ENCODE measurements around the gene RAX. TPM values are rescaled to one million over a fixed set of nuclear protein-coding genes. Genes with fewer than 3 reads are reported as not detected.

The RAX gene
- total RNA-seq, 1 experiment from 2014 or later = not detected

DNA sequence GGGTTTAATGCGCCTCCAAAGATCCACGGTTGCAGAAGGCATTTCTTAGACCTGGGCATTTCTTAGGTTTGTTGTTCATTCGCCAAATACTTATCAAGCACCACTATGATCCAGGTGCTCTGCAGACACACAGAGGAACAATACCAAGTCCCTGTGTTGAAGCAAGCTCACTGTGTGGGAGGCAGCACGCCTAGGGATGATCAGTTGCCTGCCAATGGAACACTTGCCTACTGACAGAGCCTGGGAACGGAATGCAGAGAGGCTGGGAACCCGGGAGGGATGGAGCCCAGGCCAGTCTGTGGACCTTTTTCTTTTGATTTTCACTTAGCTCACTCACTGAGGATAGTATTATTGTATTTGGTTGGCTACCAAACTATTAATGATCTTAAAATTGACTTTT is 55.2 kb downstream of the RAX start:
- intact Hi-C loops (cut with micrococcal nuclease; ENCODE audit: unreplicated experiment) = no loop called here
- CTCF ChIA-PET = no interaction called here
- DNase-seq (ENCODE audit: low read depth, low spot score) (no peak), ATAC-seq (no peak)
- BruUV-seq (replicated peaks) = no TSS peak
- no peaks in the 10 kb centered on the region for H3K36me3 ChIP-seq (ENCODE audit: control insufficient read depth, insufficient read depth, low read length)
- H3K4me3 ChIP-seq (ENCODE audit: low read depth in 2 of 2, low read length in 2 of 2) = no peak overlapping the region
- TF ChIP-seq TCF7L2 (IDR thresholded peaks at IDR 0.05; ENCODE audit: low read depth, low read length) = no peak
- TF ChIP-seq, protein P1, sequence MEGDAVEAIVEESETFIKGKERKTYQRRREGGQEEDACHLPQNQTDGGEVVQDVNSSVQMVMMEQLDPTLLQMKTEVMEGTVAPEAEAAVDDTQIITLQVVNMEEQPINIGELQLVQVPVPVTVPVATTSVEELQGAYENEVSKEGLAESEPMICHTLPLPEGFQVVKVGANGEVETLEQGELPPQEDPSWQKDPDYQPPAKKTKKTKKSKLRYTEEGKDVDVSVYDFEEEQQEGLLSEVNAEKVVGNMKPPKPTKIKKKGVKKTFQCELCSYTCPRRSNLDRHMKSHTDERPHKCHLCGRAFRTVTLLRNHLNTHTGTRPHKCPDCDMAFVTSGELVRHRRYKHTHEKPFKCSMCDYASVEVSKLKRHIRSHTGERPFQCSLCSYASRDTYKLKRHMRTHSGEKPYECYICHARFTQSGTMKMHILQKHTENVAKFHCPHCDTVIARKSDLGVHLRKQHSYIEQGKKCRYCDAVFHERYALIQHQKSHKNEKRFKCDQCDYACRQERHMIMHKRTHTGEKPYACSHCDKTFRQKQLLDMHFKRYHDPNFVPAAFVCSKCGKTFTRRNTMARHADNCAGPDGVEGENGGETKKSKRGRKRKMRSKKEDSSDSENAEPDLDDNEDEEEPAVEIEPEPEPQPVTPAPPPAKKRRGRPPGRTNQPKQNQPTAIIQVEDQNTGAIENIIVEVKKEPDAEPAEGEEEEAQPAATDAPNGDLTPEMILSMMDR (IDR thresholded peaks at IDR 0.05) = no peak
- TF ChIP-seq, protein P2, sequence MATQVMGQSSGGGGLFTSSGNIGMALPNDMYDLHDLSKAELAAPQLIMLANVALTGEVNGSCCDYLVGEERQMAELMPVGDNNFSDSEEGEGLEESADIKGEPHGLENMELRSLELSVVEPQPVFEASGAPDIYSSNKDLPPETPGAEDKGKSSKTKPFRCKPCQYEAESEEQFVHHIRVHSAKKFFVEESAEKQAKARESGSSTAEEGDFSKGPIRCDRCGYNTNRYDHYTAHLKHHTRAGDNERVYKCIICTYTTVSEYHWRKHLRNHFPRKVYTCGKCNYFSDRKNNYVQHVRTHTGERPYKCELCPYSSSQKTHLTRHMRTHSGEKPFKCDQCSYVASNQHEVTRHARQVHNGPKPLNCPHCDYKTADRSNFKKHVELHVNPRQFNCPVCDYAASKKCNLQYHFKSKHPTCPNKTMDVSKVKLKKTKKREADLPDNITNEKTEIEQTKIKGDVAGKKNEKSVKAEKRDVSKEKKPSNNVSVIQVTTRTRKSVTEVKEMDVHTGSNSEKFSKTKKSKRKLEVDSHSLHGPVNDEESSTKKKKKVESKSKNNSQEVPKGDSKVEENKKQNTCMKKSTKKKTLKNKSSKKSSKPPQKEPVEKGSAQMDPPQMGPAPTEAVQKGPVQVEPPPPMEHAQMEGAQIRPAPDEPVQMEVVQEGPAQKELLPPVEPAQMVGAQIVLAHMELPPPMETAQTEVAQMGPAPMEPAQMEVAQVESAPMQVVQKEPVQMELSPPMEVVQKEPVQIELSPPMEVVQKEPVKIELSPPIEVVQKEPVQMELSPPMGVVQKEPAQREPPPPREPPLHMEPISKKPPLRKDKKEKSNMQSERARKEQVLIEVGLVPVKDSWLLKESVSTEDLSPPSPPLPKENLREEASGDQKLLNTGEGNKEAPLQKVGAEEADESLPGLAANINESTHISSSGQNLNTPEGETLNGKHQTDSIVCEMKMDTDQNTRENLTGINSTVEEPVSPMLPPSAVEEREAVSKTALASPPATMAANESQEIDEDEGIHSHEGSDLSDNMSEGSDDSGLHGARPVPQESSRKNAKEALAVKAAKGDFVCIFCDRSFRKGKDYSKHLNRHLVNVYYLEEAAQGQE (IDR thresholded peaks at IDR 0.05; ENCODE audit: insufficient read depth in 1 of 2, low read depth in 2 of 2, low read length in 1 of 2) = no peak
- TF ChIP-seq SIN3A (IDR thresholded peaks at IDR 0.05; ENCODE audit: borderline replicate concordance, insufficient read depth, low read depth, low read length) = no peak
- no peak for TF ChIP-seq POLR2AphosphoS5 (IDR thresholded peaks at IDR 0.05; ENCODE audit: low read depth, low read length)
- no peak overlapping the region for H3K27ac ChIP-seq (ENCODE audit: low read length)
- in situ Hi-C loops (cut with HindIII; ENCODE audit: low pct_unique_long_range_greater_than_20kb, low sequenced_read_pairs) = no loop called here
- H3K27me3 ChIP-seq (ENCODE audit: control insufficient read depth, insufficient read depth, low read length) = peaks cover 4% of the 10 kb centered on the region; the same call in 1 of the 2 replicates
- POLR2A ChIA-PET = no interaction called here
- H3K9me3 ChIP-seq (ENCODE audit: control insufficient read depth, insufficient read depth, low read depth, low read length) = no peaks in the 10 kb centered on the region
- no peaks in the 10 kb centered on the region; the same call in 1 of the 2 replicates for H3K4me1 ChIP-seq (ENCODE audit: control insufficient read depth, insufficient read depth, low read length)

Other genes with a start within 250 kb of the RAX start
- 48.3 TPM for gene SEC11C, start 133.6 kb downstream of the RAX start, total RNA-seq (2021; ENCODE audit: unreplicated experiment)
- not detected for gene GRP, start 53.3 kb downstream of the RAX start, total RNA-seq (2021; ENCODE audit: unreplicated experiment)
- gene CPLX4, start 45.2 kb upstream of the RAX start, total RNA-seq (2021; ENCODE audit: unreplicated experiment) = not detected
- 60.8 TPM for gene LMAN1, start 85.8 kb upstream of the RAX start, total RNA-seq (2021; ENCODE audit: unreplicated experiment)